ENCODE data around the gene TENT4B.
"Not testable (repeated sequence)": the region's sequence is repeated elsewhere in the genome, so short reads cannot be mapped to it uniquely, and the experiment has no call there.

Gene TENT4B

GRCh38 chr16:50238314-50238713, 85.2 kb downstream of the TENT4B start:
- DNase-seq, result no peak

- DNase-seq, result no peak
These were observed 85.8 kb downstream of the TENT4B start for GRCh38 chr16:50238868-50239301.

GRCh38 chr16:50243024-50243423, 89.9 kb downstream of the TENT4B start:
- DNase-seq, result not testable (repeated sequence)

GRCh38 chr16:50244140-50244503, 91.0 kb downstream of the TENT4B start:
- peak; percentile 56 for DNase-seq

DNA sequence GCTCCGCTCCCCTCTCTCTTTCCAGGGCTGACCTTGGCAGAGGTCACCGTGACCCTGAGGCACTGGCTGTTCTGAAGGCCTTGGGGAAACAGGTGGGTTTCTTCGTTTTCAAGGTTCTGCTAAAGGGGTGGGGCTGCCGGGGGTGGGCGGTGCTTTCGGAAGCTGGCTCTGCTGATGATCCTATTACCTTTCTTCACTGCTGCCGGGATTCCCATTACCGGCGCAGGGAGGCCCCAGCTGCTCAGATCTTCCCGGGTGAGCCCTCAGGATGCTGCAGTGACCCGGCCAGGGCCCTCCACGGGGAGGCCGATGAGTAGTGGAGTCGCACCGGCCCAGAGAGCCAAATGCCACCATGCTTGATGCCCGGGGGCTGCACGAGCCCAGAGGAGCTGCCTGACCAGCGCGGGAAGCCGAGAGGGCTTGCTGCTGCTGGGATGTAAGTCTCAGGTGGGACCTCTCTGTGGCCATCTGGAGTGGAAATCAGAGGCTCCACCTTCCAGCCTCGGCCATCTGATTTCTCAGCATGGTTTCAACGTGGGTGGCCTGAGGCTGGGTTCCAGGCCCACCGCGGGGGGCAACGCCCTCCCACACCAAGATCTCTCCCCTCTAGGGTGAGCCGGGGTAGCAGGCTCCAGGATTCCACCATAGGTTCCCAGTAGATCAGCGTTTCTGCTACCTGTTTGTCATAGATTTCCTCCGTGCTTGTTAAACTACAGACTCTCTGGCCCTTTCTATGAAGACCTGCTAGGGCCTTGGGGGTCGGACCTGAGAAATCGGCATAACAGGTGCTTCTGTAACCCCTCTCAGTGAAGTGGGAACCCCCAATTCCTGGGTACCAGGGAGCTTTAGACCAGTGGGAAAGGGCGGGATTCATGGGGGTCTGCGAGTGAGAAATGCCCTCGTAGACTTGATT, 91.7 kb downstream of the TENT4B start:
- no peak for DNase-seq

- peak; percentile 62 for DNase-seq
These were observed 92.6 kb downstream of the TENT4B start for GRCh38 chr16:50245417-50246298.

DNA sequence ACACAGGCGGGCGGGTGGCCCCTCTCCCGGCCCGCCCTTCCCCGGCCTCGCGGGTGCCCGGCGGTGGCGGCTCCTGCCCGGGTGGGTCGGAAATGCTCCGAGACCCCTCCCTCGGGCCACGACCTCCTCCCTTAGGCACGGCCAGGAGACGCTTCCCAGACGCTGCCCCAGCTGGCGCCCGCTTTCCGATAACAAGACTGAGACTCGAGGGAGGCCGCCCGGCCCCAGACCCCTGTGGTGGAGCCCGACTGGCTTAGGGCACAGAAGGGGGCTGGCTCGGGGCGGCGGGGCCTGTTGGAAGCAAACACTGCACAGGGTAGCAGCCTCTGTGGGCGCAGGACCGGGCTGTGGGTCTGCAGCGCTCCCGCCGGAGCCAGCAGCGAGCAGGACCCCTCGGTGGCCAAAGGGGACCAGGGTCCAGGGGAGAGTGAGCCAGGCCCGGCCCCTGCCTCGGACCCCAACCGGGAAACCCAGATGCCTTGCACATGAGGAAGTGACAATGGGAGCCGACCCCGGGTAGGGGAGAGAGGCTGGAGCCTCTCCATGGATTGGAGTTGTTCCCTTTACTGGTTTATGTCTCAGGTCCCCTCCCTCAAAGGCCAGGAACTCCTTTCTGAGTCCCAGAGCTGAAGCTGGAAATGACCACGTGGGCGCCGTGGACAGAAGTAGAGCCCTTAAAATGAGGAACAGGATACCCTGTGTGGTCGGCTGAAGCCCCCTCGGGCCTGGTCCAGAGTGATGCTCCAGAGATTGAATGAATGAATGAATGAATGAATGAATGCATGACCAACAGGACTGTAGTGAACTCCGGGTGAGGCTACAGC, 93.4 kb downstream of the TENT4B start:
- no peak for DNase-seq

- DNase-seq, result no peak
These were observed 94.2 kb downstream of the TENT4B start for GRCh38 chr16:50247123-50247905.

DNA sequence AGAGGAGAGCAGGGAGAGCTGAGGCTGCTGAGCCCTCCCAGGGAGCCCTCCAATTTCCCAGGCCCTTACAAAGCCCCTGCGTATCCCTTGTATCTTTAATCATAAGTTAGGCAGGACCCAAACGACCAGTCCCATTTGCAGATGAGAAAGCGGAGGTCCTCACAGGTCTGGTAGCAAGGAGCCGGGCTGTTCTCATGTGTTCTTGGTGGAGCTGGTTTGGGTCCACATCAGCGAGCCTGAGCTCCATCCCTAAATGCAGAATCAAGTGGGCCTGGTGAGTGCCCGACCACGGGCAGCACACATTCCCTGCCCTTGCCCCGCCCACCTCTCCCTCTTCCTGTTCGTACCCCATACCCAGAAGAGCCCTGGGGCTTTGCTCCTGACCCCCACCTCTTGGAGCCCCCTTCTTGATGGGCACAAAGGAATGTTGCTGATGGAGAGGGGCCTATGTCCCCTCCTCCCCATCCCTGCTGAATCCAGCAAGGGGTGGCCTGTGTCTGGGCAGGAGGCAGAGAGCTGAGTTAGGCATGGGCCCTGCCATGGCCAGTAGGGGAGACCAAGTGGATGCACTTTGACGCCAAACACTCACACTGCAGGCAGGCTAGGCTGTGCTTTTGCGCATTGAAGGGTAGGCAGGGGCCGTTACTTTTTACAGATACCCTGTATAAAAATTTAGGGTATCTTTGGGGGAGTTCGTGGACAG, 95.0 kb downstream of the TENT4B start:
- DNase-seq, result no peak

DNA sequence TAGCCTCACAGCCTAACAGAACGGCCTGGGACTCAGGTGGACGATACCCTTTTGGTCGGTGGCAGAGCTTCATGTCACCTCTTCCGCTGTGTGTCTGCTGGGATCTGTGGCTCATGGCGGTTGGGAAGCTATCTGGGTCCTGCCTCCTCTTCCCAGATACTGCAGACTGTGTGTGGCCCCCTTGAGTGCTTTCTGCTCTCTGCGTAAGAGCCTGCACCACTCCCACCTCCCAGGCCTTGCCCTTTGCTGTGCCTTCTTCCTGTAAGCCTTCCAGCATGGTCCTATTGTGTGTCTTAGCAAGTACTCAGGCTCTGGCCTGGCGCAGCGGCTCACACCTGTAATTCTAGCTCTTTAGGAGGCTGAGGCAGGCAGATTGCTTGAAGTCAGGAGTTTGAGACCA, 95.7 kb downstream of the TENT4B start:
- DNase-seq, result no peak

- DNase-seq, result peak; percentile 94
These were observed 98.4 kb downstream of the TENT4B start for GRCh38 chr16:50251375-50252081.

- no peak for DNase-seq
These were observed 99.0 kb downstream of the TENT4B start for GRCh38 chr16:50252082-50252611.

- no peak for DNase-seq
These were observed 99.9 kb downstream of the TENT4B start for GRCh38 chr16:50252874-50253513.

DNA sequence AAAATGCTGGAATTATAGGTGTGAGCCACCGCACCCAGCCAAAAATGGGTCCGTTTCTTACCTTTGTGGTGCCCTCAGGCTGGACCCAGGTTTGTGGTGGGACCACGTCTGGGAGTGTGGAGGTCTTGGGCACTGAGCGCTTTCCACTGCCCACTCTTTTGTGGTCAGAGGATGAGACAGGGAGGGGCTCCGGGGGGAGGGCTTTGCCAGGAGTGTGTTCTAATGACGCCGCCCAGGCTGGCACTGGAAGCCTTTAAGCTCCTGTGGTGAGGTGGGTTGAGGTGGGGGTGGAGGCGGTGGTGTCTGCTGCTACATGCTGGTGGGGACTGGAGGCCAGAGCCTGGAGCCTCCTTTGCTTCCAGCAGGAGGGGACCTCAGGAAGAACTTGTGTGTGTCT, 100.4 kb downstream of the TENT4B start:
- no peak for DNase-seq

DNA sequence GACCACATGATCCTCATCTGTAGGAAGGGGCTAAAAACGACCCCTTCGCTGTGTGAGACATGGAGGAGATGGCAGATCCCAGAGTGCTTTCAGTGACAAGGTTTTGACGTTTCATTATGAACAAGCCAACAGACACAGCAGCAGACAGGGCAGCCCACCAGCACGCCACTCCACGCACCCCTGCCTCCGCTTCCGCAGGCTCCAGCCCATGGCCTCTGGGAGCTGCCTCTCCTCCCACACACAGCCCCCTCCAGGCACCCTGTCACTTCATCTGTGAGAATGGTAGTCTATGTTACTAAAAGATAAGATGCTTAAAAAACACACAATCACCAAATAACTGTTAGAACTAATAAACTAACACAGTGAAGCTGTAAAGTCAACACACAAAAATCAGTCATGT, 101.0 kb downstream of the TENT4B start:
- DNase-seq, result no peak

DNA sequence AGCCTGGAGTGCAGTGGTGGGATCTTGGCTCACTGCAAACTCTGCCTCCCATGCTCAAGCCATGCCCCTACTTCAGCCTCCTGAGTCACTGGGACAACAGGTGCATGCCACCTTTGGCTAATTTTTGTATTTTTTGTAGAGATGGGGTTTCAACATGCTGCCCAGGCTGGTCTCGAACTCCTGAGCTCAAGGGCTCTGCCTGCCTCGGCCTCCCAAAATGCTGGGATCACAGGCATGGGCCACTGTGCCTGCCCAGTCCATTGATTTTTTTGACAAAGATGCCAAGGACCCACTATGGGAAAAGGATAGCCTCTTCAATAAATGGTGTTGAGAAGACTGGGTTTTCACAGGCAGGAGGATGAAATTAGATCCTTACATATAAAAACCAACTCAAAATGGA, 102.4 kb downstream of the TENT4B start:
- no peak for DNase-seq

DNA sequence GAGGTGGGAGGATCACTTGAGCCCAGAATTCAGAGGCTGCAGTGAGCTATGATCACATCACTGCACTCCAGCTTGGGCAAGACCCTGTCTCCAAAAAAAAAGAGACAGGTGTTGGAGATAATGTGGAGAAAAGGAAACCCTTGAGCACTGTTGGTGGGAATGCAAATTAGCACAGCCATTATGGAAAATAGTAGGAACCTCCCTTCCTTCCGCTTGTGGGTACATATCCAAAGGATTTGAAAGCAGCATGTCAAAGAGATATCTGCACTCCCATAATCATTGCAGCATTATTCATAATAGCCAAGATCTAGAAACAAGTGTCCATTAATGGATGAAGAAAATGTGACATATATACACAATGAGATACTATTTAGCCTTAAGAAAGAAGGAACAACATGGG, 103.5 kb downstream of the TENT4B start:
- no peak for DNase-seq

DNA sequence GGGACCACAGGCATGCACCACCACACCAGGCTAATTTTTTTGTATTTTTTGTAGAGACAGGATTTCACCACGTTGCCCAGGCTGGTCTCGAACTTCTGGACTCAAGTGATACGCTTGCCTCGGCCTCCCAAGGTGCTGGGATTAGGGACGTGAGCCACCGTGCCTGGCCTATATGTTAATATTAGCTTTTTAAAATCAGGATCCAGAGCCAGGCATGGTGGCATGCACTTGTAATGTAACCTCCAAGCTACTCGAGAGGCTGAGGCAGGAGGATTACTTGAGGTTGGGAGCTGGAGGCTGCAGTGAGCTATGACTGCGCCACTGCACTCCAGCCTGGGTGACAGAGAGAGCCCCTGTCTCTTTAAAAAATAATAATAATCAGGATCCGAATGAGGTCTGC, 104.8 kb downstream of the TENT4B start:
- no peak for DNase-seq

DNA sequence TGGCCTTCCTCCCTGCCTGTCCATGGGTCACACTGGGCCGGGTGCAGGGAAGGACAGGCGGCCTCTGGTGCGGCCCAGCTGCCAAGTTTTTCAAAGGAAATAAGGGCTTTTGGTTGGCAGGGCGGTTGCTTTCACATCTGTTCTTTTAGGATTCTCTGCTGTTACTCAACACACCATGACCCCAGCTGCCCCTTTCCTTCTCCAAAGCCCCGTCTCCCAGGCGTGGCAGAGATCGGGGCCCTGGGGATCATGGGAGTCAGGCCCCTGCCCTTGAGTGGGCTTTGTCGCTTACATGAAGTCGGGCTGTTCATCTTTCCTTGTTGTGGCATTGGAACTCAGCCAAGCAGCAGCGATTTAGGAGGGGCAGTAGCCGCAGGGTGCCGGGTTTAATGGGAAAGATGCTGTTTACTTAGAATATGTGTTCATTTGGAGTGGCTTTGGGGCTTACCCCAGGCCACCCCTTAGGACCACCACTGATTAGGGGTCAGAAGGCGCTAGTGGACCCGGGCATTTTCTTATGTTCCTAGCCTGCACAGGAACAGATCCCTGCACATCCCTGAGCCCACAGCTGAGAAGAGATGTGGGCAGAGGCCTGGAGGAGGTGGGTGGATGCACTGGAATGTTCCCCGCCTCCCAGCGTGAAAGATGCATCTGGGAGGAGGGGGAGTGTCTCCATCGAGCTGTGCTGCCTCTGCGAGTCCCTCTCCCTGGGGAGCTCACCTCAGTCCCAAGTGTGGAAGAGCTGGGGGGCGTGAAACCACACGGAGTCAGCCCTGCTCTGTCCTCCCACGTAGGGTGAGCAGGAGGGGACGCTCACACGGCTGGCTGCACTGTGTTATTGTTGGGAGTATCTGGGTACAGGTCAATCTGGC, 106.5 kb downstream of the TENT4B start:
- no peak for DNase-seq
